GM18502 (cell line): ENCODE results near the gene EVX2.

Experiments
- ATAC-seq: cut with Tn5 transposase; IDR thresholded peaks from one replicate; pipeline ENCODE4 v1.9.1; 2021; ENCODE audit warnings: mild to moderate bottlenecking; ENCODE audit not compliant: unreplicated experiment, poor library complexity

EVX2 gene

GRCh38 chr2:176083796-176084261, at the start of gene EVX2:
Gene EVX2, minus strand, starts transcription at chr2:176083962. Its CDS starts 186 bp downstream, at chr2:176083776.
- ATAC-seq, result no peak

- ATAC-seq, result no peak
These were observed 49.6 kb upstream of the EVX2 start for GRCh38 chr2:176133389-176133788.

- ATAC-seq, result no peak
These were observed 48.7 kb upstream of the EVX2 start for GRCh38 chr2:176132205-176133171.

- no peak for ATAC-seq
These were observed 48.0 kb upstream of the EVX2 start for GRCh38 chr2:176131848-176132158.

GRCh38 chr2:176130957-176131847, 47.4 kb upstream of the EVX2 start:
- no peak for ATAC-seq

GRCh38 chr2:176130147-176130956, 46.6 kb upstream of the EVX2 start:
- no peak for ATAC-seq

GRCh38 chr2:176129813-176130146, 46.0 kb upstream of the EVX2 start:
- no peak for ATAC-seq

GRCh38 chr2:176128982-176129796, 45.4 kb upstream of the EVX2 start, which contains the start of gene HOXD8:
Gene HOXD8, plus strand, starts transcription at chr2:176129705. Its CDS starts 662 bp downstream, at chr2:176130367.
- ATAC-seq, result no peak

- no peak for ATAC-seq
These were observed 44.6 kb upstream of the EVX2 start for GRCh38 chr2:176128172-176128981.

GRCh38 chr2:176127774-176128072, 44.0 kb upstream of the EVX2 start:
- ATAC-seq, result no peak

GRCh38 chr2:176126929-176127773, 43.4 kb upstream of the EVX2 start:
- ATAC-seq, result no peak

GRCh38 chr2:176125772-176126054, 42.0 kb upstream of the EVX2 start:
- ATAC-seq, result no peak

GRCh38 chr2:176124947-176125771, 41.4 kb upstream of the EVX2 start:
- no peak for ATAC-seq

GRCh38 chr2:176124110-176124946, 40.6 kb upstream of the EVX2 start:
- no peak for ATAC-seq

- no peak for ATAC-seq
These were observed 39.8 kb upstream of the EVX2 start for GRCh38 chr2:176123411-176124109.
